EL (cell line): ENCODE measurements around the gene ERF.

Experiments
- DNase-seq: peaks from one replicate; pipeline ENCODE4 v3.0.0-alpha.2; 2016

ERF gene

GRCh38 chr19:42206871-42207755 lies 47.8 kb downstream of the ERF start:
- DNase-seq, result peak; percentile 76

- no peak for DNase-seq
Observed at GRCh38 chr19:42204664-42205063, 50.3 kb downstream of the ERF start.

GRCh38 chr19:42203700-42204099 lies 51.2 kb downstream of the ERF start:
- no peak for DNase-seq

- no peak for DNase-seq
Observed at GRCh38 chr19:42202290-42202880, 52.5 kb downstream of the ERF start.

GRCh38 chr19:42201489-42202289 lies 53.2 kb downstream of the ERF start:
- no peak for DNase-seq

GRCh38 chr19:42200116-42200715 lies 54.7 kb downstream of the ERF start:
- no peak for DNase-seq

GRCh38 chr19:42199440-42200115 lies 55.4 kb downstream of the ERF start:
- no peak for DNase-seq

GRCh38 chr19:42198676-42199439 lies 56.1 kb downstream of the ERF start:
- DNase-seq, result no peak
